Esophagus muscularis mucosa (tissue), 4 donors: ENCODE results near the gene UBE2Q1.

Experiments
- CTCF ChIP-seq, 3 experiments: fragments of 200-600 bp in 2 of 3; fragments of 450-650 bp in 1 of 3; sonication (generic) in 2 of 3; IDR thresholded peaks; one replicate each; pipeline ENCODE4 v1.5.1; 2017 to 2019; ENCODE audit warnings: antibody characterized with exemption in 3 of 3, mild to moderate bottlenecking in 2 of 3, moderate library complexity in 1 of 3
- EP300 ChIP-seq: sonication (generic); formaldehyde crosslinking; IDR thresholded peaks from one replicate; pipeline ENCODE4 v1.6.1; 2017; ENCODE audit warnings: antibody characterized with exemption
- POLR2A ChIP-seq: fragments of 450-650 bp; IDR thresholded peaks from one replicate; pipeline ENCODE4 v1.6.1; 2017; ENCODE audit warnings: antibody characterized with exemption, moderate library complexity, mild to moderate bottlenecking, low read depth
- POLR2AphosphoS5 ChIP-seq, 2 donors: sonication (generic); formaldehyde crosslinking; IDR thresholded peaks; one replicate each; pipeline ENCODE4 v1.6.1; 2017; ENCODE audit warnings: antibody characterized with exemption in 2 of 2

- TF ChIP-seq POLR2A = no peak
- TF ChIP-seq CTCF (IDR thresholded peaks at IDR 0.05) = no peak
- TF ChIP-seq EP300 = no peak
- no peak for TF ChIP-seq POLR2AphosphoS5 (IDR thresholded peaks at IDR 0.05)
Observed at GRCh38 chr1:154517661-154518060, 40.8 kb downstream of the UBE2Q1 start.
